K562 (cell line): Measurements from ENCODE around the gene NINJ1. TPM values are rescaled to one million over a fixed set of nuclear protein-coding genes. Genes with fewer than 3 reads are reported as not detected.

Experiments used
- CBFB ChIP-seq: sonication (generic); formaldehyde crosslinking; IDR thresholded peaks from 2 replicates; pipeline ENCODE4 v1.4.0; 2020; ENCODE audit warnings: mild to moderate bottlenecking, missing genetic modification reagents
- CC2D1A ChIP-seq: fragments of 450-650 bp; IDR thresholded peaks from 2 replicates; pipeline ENCODE4 v1.6.1; 2017; ENCODE audit warnings: mild to moderate bottlenecking
- CCNT2 ChIP-seq: IDR thresholded peaks from 2 replicates; pipeline ENCODE4 v1.6.1; 2011; ENCODE audit warnings: borderline replicate concordance, low read depth, mild to moderate bottlenecking, moderate library complexity, mixed read lengths, low read length; ENCODE audit not compliant: insufficient read length; ENCODE audit errors: extremely low read depth
- CHAMP1 ChIP-seq: fragments of 450-650 bp; IDR thresholded peaks from 2 replicates; pipeline ENCODE4 v1.6.1; 2016; ENCODE audit warnings: mild to moderate bottlenecking
- CREB3 ChIP-seq: fragments of 450-650 bp; conservative IDR thresholded peaks from 2 replicates; pipeline ENCODE4 v1.6.1; 2016; ENCODE audit warnings: missing genetic modification characterization, low read depth, mild to moderate bottlenecking, missing compliant biosample characterization, moderate library complexity
- ERF ChIP-seq: fragments of 450-650 bp; formaldehyde crosslinking; IDR thresholded peaks from 2 replicates; pipeline ENCODE4 v1.4.0; 2020; ENCODE audit warnings: mild to moderate bottlenecking, mixed read lengths
- KLF13 ChIP-seq: fragments of 450-650 bp; IDR thresholded peaks from 2 replicates; pipeline ENCODE4 v1.6.1; 2016; ENCODE audit warnings: missing genetic modification characterization, low read depth, mild to moderate bottlenecking, missing compliant biosample characterization, moderate library complexity, borderline replicate concordance
- KLF6 ChIP-seq: fragments of 250-450 bp; sonication (Bioruptor Pico); IDR thresholded peaks from 2 replicates; pipeline ENCODE4 v1.4.0; 2020; ENCODE audit warnings: mild to moderate bottlenecking, moderate library complexity, borderline replicate concordance
- NR2C1 ChIP-seq, 2 experiments: fragments of 450-650 bp; IDR thresholded peaks; 2 replicates each; pipeline ENCODE4 v1.6.1; 2017; ENCODE audit warnings: mild to moderate bottlenecking in 2 of 2, antibody characterized with exemption in 1 of 2, inconsistent platforms in 1 of 2, missing compliant biosample characterization in 1 of 2, missing genetic modification characterization in 1 of 2
- NUFIP1 ChIP-seq: fragments of 450-650 bp; IDR thresholded peaks from 2 replicates; pipeline ENCODE4 v1.6.1; 2018; ENCODE audit not compliant: partially characterized antibody
- PML ChIP-seq: IDR thresholded peaks from 2 replicates; pipeline ENCODE4 v1.6.1; 2012; ENCODE audit warnings: low read length, inconsistent platforms
- POLR3G ChIP-seq: IDR thresholded peaks from 2 replicates; pipeline ENCODE4 v1.6.1; 2011; ENCODE audit not compliant: insufficient read length, insufficient replicate concordance; ENCODE audit errors: extremely low read depth
- SMAD2 ChIP-seq: fragments of 150-350 bp; IDR thresholded peaks from 2 replicates; pipeline ENCODE4 v1.6.1; 2014; ENCODE audit warnings: low read depth, mild to moderate bottlenecking, low read length
- SUPT5H ChIP-seq: fragments of 450-650 bp; IDR thresholded peaks from 2 replicates; pipeline ENCODE4 v1.6.1; 2016
- USF1 ChIP-seq: sonication (generic); formaldehyde crosslinking; IDR thresholded peaks from 2 replicates; pipeline ENCODE4 v1.9.0; 2022; ENCODE audit warnings: mild to moderate bottlenecking, missing genetic modification reagents
- ZBTB7A ChIP-seq: IDR thresholded peaks from 2 replicates; pipeline ENCODE4 v1.6.1; 2011; ENCODE audit warnings: low read depth, mild to moderate bottlenecking, low read length, moderate library complexity, borderline replicate concordance; ENCODE audit not compliant: control insufficient read depth
- ZFP36 ChIP-seq: fragments of 150-350 bp; IDR thresholded peaks from 2 replicates; pipeline ENCODE4 v1.6.1; 2018; ENCODE audit warnings: low read length, low read depth; ENCODE audit not compliant: partially characterized antibody
- ZHX1 ChIP-seq: fragments of 150-350 bp; conservative IDR thresholded peaks from 2 replicates; pipeline ENCODE4 v1.6.1; 2014; ENCODE audit warnings: low read length
- ZNF224 ChIP-seq: sonication (generic); formaldehyde crosslinking; IDR thresholded peaks from 2 replicates; pipeline ENCODE4 v1.8.0; 2022; ENCODE audit warnings: mild to moderate bottlenecking, missing genetic modification reagents
- ZNF316 ChIP-seq: fragments of 450-650 bp; IDR thresholded peaks from 2 replicates; pipeline ENCODE4 v1.6.1; 2016
- ZNF431 ChIP-seq: sonication (generic); formaldehyde crosslinking; IDR thresholded peaks from 2 replicates; pipeline ENCODE4 v1.8.0; 2022; ENCODE audit warnings: mild to moderate bottlenecking, missing genetic modification reagents
- polyA plus RNA-seq, 8 experiments: library from polyadenylated mRNA; depleted of rRNA in 4 of 8; stranded (reverse) in 5 of 8; unstranded in 3 of 8; fragments of >200 nt; fragmentation: Nextera tagmentation in 2 of 8; fragmentation: Illumina TruSeq in 1 of 8; extraction: Ambion mirVana in 2 of 8; extraction: Trizol in 1 of 8; gene quantifications; 2 replicates each; pipeline versions ENCODE4 v1.2.1 to v1.2.3, GENCODE V29; 2011 to 2014; ENCODE audit warnings: inconsistent platforms in 1 of 8, missing spikeins in 1 of 8
- total RNA-seq, 7 experiments: library from RNA; depleted of rRNA in 6 of 7; stranded (reverse); fragments of >200 nt in 6 of 7; fragmentation: Illumina TruSeq in 2 of 7; extraction: Trizol in 2 of 7; gene quantifications; 2 replicates each; pipeline versions ENCODE4 v1.2.1 to v1.2.3, GENCODE V29; 2011 to 2021; ENCODE audit warnings: low replicate concordance in 1 of 7

NINJ1 gene
- total and polyA plus RNA-seq, 9 of the 15 experiments (the other 6 are each of a cell fraction or from before 2014, with no cell fraction given): 0.13 to 8.4 (median 4.9) TPM

GRCh38 chr9:93134015-93134739, at the start of gene NINJ1 (continued):
- TF ChIP-seq ZHX1 (no peak), ZFP36 (no peak), KLF13 (tag) (no peak), USF1 (CRISPR knock-in tag) (no peak), CCNT2 (peak; percentile 74), ZNF431 (CRISPR knock-in tag) (no peak; the same call in 1 of the 2 replicates), ZNF224 (CRISPR knock-in tag) (no peak), POLR3G (no peak), NUFIP1 (no peak), CC2D1A (no peak), CREB3 (tag) (no peak), NR2C1 (IDR thresholded peaks at IDR 0.05) (no peak), NR2C1 (tag; IDR thresholded peaks at IDR 0.05) (no peak), ZBTB7A (peak; percentile 84; the same call in 1 of the 2 replicates), CBFB (CRISPR knock-in tag) (0 out of 2 replicates have a peak, but pooled peaks have one; percentile 52), ERF (CRISPR knock-in tag) (no peak), ZNF316 (no peak; the same call in 1 of the 2 replicates), KLF6 (peak; percentile 53; the same call in 1 of the 2 replicates), PML (peak; percentile 33; the same call in 1 of the 2 replicates), SMAD2 (no peak), CHAMP1 (no peak), SUPT5H (peak; percentile 57; the same call in 1 of the 2 replicates)
